Stimulated activated CD4-positive, alpha-beta T cell treated with anti-CD3 and anti-CD28 coated beads, Interleukin-4, amount 100 ng/mL, for 24 hours (primary cell): ENCODE data around the gene PTPRO.

Source experiments
- DNase-seq: peaks from one replicate; pipeline ENCODE4 v3.0.0-alpha.2; 2020

PTPRO gene

GRCh38 chr12:15355766-15356165, 33.5 kb downstream of the PTPRO start:
- DNase-seq: no peak

DNA sequence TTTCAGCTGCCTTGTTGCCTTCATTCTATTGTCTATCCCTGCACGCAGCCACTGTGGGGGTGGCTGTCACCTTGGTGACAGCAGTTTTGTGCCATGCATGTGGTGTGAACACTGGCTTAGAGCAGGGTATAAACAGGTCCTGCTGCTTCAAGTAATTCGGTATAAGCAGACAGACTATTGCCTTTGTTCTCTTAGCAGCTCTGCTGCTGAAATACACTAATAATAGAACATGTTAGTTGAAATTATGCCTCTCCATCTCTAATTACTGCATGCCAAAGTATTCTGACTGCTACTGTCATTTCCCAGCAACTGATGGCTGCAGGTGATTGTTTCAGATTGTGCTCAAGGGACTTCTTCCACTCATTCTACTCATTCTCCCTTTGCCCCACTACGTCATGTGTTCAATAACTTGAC, 34.6 kb downstream of the PTPRO start:
- no peak for DNase-seq

DNA sequence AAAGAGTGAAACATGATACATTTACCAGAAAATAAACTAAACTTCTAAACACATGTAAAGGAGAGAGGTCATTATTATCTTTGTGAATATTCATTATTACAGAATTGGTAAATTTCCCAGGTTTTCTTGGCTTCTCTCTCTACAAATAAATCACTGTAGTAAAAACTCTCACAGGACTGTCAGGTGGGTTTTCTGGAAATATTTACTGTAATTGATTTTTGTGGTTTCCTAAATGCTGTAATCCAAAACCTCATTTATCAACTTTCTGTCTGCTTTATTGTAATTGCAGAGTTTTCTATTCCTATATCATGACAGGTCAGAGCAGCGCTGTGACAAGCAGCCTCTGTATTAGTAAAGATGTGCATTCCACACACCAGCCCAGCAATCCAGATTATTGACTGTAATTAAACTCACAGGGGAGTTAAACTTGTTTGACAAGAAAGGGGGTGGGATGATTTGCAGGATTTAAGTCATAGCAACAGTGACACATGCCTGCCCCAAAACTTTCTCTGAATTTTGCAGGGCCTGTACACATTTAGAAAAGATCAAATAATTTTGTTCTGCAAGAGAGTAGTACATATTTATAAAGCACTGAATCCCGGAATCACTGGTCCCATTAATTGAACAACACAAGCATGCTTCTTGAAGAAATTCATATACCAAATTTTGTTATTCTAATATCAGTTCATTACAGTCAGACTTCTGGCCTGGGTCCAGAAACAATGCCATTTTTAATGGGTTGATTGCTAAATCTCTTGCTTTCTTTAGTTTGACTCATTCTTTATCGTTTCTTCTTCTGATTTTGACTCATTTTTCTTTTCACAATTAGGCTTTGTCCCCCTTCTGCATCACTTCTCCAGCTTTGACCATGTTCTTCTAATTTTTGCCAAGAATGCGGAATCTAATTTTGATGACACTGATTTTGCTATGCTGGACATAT, 42.2 kb downstream of the PTPRO start:
- DNase-seq: no peak

GRCh38 chr12:15368812-15369211, 46.5 kb downstream of the PTPRO start:
- no peak for DNase-seq

DNA sequence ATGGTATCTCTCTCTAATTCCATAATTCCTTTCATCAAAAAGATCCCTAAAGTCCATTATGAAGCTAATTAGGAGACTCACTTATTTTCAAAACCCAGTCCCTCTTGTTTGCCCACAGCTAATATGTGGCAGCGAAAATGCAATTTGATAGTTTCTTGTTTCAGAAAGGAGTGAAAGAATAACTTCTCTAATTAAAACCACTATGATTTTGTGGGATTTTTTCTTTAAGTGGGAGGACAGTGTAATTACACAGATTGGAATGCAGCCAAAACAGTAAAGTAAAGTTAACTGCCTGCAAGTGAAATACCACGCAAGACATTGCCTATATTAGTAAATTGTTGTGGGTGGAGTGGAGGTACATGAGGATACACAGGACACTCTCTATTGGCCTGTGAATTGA, 50.0 kb downstream of the PTPRO start:
- no peak for DNase-seq

- DNase-seq: no peak
Observed at GRCh38 chr12:15387772-15388171, 65.5 kb downstream of the PTPRO start.

DNA sequence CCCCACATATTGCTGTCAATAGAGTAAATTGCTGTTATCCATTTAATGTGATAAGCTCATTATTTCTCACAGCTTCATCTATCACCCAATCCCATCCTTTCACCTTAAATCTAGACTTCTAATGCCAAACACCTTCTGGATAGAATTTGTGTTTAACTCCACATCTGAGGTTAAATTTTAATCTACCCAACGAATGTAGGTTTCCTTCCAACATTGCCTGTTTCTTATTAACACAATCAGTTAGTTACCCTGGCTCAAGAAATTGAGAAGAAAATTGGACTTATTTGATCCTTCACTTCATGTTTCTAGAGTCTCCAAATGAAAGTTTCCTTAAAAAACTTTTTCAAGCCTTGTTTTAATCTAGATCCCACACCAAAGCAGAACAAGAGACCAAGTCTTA, 67.3 kb downstream of the PTPRO start:
- DNase-seq: no peak

- no peak for DNase-seq
Observed at GRCh38 chr12:15393037-15393436, 70.7 kb downstream of the PTPRO start.

- no peak for DNase-seq
Observed at GRCh38 chr12:15393995-15394394, 71.7 kb downstream of the PTPRO start.

- DNase-seq: no peak
Observed at GRCh38 chr12:15404485-15404884, 82.2 kb downstream of the PTPRO start.

- DNase-seq: no peak
Observed at GRCh38 chr12:15405606-15406005, 83.3 kb downstream of the PTPRO start.

DNA sequence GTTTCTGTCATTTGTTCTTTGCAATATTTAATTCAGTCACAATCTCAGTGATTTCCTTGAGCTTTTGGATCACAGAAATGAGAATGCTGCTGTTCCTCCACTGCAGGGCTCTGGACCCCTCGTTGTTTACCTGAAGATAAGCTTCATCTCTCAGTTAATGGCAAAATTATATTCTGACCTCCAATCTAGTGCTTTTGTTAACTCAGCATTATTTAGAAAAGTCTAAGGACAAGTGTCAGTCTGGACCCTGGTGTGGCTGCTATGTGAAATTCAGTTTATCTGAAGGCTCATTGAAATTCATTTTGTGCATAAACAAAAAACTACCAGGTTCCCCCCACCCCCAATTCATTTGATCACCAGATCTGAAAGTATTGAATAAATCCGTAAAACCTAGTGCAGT, 84.7 kb downstream of the PTPRO start:
- no peak for DNase-seq

GRCh38 chr12:15411842-15412241, 89.5 kb downstream of the PTPRO start:
- DNase-seq: no peak

DNA sequence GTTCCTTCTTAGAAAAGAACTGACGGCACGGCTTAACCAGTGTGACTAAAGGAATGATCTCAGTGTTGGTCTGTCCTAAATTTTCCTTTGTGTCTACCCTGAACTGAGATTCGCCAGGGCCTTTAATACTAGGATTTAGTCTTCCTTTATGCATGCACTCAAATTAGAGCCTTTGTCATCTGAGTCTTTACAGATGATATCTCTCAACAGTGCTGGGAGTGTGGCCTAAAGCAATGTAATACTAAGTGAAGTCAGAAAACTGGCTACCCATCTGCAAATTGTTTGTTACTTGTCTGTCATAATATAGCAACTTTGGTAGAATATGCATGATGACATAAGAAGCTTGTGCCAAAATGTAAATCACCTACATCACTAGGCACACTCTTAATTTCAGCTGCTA, 95.4 kb downstream of the PTPRO start:
- no peak for DNase-seq

- DNase-seq: no peak
Observed at GRCh38 chr12:15423629-15424028, 101.3 kb downstream of the PTPRO start.

GRCh38 chr12:15427913-15428312, 105.6 kb downstream of the PTPRO start:
- DNase-seq: no peak

GRCh38 chr12:15428632-15429031, 106.3 kb downstream of the PTPRO start:
- DNase-seq: no peak

DNA sequence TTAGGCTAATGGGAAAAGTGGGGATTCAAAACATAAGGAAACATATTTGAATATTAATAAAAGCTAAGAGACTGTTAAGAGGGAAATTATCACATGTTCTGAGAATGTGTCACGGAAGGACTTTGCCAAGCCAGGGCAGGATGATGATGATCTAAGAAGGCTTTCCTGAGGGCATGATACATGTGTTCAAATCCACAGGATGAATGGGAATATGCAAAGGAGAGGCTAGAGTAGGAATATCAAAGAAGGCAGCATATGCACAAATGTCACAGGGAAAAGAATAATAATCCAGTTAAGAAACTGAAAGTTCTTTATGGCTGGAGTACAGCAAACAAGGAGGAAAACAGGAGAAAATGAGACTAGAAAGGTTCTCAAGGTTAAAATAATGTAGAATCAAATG, 107.0 kb downstream of the PTPRO start:
- no peak for DNase-seq

DNA sequence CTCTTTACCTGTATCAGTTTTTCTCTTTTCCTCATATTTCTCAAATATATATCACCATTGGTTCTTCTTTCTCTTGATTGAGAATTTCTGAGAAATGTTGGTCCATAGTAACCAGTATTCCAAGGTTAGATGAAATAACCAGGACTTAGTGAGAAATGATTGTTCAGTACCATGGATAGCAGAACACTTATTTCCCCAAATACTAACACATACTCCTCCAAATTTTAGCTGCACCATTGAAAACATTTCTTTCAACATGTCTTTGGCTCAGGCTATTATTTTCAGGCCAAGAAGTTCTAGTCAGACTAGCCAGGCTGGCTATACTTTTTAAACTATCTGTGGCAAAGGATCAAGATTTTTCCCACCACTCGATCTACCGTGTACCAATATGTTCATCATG, 113.3 kb downstream of the PTPRO start:
- no peak for DNase-seq

- DNase-seq: no peak
Observed at GRCh38 chr12:15439459-15439858, 117.2 kb downstream of the PTPRO start.

DNA sequence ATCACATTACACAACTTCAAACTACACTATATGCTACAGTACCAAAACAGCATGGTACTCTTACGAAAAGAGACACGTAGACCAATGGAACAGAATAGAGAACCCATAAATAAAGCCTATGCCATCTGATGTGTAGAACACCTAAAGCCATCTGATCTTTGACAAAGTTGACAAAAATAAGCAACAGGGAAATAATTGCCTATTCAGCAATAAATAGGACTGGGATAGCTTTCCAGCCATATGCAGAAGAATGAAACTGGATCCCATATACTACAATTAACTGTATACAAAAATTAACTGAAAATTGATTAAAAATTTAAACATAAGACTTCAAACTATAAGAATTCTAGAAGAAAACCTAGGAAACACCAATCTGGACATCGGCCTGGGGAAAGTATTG, 120.7 kb downstream of the PTPRO start:
- no peak for DNase-seq

- no peak for DNase-seq
Observed at GRCh38 chr12:15443611-15444010, 121.3 kb downstream of the PTPRO start.

DNA sequence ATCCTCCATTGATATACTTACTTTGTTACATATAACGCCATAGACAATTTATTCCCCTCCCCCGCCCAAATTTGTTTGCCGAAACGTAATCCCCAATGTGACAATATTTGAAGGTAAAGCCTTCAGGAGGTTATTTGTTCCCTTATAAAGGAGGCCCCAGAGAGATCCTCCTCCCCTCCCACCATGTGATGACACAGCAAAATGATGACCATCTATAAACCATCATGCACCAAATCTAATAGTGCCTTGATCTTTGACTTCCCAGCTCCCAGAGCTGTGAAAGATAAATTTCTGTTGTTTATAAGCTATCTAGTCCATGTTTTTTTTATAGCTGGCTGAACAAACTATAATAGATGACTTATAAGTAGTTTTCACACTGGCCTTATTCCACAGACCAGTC, 122.2 kb downstream of the PTPRO start:
- DNase-seq: no peak

DNA sequence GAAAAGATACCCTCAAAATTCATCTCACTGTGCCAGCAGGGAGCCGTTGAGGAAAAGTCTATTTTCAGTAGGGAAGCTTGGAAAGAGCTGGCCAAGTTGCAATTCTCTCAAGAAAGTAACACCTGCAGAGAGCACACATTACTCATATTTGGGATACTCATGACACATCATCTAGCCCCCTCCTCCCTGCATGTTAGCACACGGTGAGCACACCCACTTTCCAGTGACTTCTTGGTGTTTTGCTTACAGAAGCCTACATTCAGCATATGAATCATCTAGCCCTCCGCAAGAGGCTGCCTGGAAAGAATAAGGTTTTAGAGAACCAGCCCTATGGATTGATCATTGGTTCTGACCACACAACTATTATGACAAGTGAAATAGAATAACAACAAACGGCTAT, 124.5 kb downstream of the PTPRO start:
- no peak for DNase-seq

DNA sequence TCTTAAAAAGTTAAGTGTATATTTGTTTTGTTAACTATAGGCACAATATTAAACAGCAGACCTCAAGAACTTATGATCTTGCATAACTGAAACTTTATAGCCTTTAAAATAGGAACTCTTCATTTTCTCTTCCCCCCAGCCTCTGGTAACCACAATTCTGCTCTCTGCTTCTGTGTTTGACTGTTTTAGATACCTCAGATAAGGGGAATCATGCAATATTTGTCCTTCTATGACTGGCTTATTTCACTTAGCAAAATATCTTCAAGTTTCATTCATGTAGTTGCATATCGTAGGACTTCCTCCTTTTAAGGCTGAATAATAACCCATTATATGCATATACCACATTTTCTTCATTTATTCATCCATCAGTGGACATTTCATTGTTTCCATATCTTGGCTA, 131.3 kb downstream of the PTPRO start:
- no peak for DNase-seq
